ENCODE measurements around the gene IGFBP1.
"Not testable (repeated sequence)": the region's sequence is repeated elsewhere in the genome, so short reads cannot be mapped to it uniquely, and the experiment has no call there.

The IGFBP1 gene

DNA sequence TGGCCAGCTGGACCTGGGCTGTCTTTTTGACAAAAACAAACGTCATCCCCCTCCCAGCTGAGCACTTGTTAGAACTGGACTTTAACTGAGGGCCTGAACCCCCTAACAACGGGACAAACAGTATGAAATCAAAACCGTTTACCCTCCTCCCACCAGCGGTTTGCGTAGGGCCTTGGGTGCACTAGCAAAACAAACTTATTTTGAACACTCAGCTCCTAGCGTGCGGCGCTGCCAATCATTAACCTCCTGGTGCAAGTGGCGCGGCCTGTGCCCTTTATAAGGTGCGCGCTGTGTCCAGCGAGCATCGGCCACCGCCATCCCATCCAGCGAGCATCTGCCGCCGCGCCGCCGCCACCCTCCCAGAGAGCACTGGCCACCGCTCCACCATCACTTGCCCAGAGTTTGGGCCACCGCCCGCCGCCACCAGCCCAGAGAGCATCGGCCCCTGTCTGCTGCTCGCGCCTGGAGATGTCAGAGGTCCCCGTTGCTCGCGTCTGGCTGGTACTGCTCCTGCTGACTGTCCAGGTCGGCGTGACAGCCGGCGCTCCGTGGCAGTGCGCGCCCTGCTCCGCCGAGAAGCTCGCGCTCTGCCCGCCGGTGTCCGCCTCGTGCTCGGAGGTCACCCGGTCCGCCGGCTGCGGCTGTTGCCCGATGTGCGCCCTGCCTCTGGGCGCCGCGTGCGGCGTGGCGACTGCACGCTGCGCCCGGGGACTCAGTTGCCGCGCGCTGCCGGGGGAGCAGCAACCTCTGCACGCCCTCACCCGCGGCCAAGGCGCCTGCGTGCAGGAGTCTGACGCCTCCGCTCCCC, at the start of gene IGFBP1:
IGFBP1 (plus strand) TSS at position 304 of the 808 bp plus-strand sequence; CDS start at position 469, 165 bp downstream.
- no peak for DNase-seq

DNA sequence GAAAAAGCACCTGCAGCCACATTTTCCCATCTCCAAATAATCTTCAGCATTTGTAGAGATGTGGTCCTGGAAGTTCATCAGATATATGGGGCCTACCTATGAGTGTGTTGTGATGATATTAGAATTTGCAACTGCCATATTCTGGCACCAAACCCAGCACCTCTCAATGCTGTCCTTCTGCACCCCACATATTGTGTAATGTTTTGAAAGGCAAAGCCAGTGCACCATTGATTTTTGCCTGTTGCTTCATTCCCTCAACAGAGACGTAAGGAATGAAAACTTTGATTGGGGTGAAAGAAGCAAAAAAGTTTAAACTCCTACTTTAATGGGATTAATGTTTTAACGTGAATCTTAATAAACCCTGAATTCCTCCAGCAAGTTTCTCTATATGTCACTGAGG, 49.4 kb upstream of the IGFBP1 start:
- not testable (repeated sequence) for DNase-seq

GRCh38 chr7:45841926-45842717, 46.2 kb upstream of the IGFBP1 start:
- DNase-seq = not testable (repeated sequence)

- not testable (repeated sequence) for DNase-seq
Measured at GRCh38 chr7:45846536-45846935, 41.8 kb upstream of the IGFBP1 start.

DNA sequence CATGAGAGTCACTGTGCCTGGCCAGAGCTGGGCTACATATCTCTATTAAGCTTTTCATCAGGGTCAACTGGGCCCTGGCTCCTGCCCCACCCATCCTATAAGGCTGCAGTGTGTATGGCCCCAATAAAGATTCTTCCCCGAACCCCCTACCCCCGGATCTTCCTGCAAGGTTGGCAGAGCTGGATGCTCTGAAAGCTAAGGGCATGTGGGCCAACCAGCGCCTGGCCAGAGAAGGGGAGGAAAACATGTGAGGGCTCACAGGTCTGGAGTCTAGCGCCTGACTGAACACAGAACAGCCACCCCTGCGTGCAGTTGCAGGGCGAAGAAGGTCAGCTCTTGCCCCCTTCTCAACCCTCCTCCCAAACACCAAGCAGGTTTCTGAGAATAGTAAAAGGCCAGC, 39.6 kb upstream of the IGFBP1 start:
- DNase-seq = not testable (repeated sequence)

- not testable (repeated sequence) for DNase-seq
Measured at GRCh38 chr7:45852984-45853383, 35.3 kb upstream of the IGFBP1 start.

GRCh38 chr7:45853491-45853890, 34.8 kb upstream of the IGFBP1 start:
- DNase-seq = not testable (repeated sequence)

DNA sequence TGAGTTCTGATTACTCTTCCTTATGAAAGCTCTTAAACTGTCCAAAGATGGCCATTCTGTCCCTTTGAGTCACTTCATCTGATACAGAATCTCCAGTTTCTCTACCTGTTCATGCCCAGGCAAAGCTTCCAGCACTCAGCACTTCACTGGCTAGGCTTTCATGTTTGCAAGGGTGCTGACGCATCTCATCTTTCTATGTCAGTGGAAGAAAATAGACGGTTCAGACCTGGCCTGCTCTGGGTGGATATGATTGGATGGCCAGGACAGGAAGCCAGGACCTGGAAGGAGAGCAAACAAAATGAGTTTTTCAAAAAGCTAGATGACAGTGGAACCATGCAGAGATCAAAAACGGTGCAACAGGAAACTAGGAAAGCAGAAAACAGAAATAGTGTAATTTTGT, 32.6 kb upstream of the IGFBP1 start:
- DNase-seq = not testable (repeated sequence)

DNA sequence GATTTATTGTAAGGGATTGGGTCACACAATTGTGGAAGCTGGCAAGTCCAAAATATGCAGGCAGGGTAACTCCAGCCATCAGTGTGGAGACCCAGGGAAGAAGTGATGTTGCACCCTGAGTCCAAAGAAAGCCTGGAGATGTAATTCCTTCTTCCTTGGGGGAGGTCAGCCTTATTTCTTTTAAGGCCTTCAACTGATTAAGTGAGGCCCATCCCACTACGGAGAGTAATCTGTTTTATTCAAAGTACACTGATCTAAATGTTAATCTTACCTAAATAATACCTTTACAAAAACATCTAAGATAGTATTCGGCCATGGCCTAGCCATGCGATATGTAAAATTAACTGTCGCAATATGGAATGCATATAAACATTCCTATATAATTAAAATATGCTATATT, 31.4 kb upstream of the IGFBP1 start:
- DNase-seq = not testable (repeated sequence)

DNA sequence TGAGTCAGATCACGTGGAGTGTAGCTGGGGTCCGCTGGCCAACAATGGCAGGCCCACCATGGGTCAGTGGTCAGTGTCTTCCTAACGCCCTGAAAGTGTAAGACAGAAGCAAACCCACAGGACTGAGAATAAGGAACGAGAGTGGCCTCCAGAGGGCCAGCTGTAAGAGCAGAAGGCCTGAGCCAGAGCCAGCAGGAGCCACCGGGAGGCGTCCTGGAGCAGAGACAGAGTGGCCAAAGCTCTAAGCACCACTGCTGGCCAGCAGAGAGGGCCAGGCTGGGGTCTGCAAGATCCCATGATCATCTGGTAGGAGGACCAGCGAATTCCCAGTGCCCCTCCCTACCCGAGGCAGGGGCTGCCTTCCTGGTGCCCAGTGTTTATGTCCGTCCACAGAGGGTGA, 24.6 kb upstream of the IGFBP1 start:
- no peak for DNase-seq

GRCh38 chr7:45865594-45866410, 22.5 kb upstream of the IGFBP1 start:
- no peak for DNase-seq

DNA sequence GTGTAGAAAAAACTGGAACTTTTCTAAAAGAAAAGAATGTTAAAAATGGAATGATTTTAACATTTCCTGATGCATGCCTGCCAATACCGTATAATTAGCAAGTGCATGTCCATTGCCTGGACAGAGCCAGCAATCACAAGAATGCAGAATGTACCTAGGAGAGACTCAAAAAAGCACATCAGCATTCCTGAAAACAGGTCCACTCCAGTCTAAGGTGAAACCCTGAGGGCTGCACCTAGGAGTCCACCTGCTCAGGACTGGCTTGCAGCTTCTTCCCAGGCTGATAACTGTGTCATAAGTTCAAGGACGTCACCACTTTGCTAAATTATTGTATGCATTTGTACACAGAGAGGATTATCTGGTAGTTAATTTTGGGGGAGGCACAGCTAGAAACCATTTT, 20.8 kb upstream of the IGFBP1 start:
- DNase-seq = no peak

DNA sequence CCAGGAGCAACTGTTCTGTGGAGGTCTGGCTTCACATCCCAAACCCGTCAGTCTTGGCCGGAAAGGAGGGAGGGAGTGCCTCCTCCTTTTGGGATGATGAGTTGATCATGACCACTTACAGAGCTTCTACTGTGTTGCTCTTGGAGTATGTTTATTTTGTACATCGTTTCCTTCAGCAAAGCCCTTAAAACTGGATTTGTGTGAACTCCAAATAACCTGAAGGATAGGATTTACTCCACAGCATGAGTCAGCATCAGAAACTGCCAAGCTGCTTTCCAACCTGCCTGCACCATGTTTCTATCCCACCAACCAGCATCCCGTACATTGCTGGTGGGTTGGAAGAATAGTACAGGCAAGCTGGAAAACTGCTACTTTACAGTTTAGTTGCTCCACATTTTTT, 18.9 kb upstream of the IGFBP1 start:
- DNase-seq = no peak

DNA sequence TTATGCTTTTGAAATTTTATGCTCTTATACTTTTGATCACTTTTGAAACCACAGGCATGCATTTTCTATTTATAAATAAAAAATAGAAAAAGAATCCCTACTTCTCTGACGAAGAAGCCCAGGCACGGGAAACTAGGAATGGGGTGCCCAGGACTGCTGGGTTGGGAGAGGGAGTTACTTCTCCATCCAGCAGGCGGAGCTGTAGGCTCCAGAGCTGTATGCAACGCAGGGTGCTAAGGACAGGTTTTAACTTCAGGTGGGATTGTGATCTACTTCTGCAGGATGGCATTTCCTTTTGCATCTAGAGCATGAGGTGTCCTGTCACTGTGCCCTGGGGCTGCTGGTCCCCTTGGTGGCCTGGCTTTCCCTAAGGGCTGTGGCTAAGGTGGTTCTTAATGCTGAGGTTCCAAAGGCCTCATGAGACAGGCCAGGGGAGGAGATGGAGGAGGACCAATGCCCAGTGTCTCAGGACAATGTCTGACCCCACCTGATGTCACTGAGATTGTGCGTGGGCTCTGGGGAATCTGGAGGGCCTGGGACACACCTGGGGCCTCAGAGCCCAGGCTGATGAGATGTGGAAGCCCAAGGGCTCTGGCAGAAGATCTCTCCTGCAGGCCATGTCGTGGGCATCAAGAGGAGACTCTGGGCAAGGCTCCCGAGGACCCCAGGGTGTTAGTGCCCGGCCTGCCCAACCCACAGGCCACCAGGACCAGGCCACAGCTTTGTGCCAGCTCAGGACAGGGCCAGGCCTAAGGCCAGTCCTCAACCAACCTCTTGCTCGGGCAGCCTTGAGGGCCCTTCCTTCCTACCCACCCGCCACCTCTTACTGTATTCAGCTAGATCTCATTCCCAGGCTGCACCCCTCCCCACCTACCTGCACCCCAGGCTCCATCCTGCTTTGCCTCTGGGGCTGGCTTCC, 15.9 kb upstream of the IGFBP1 start:
- DNase-seq = no peak

- DNase-seq = no peak
Measured at GRCh38 chr7:45873035-45873354, 15.3 kb upstream of the IGFBP1 start, which contains the start of gene CCDC201. Gene CCDC201, minus strand, starts transcription at chr7:45873082. Its CDS starts 75 bp downstream, at chr7:45873007.

DNA sequence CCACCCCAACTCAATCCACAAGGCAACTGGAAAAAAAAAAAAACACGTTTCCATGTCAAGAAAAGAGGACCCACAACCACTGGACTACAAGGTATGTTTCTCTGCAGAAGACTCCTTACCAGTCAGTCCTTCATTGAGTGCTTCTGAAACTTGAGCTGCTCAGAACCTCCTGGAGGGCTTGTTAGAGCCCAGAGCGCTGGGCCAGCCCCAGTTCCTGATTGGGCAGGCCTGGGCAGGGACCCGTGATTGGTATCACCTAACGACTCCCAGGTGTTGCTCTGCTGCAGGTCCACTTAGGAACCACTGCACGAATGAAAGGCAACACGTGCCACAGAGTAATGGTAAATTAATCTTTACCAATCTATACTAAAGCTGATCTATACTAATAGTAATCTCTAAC, 14.9 kb upstream of the IGFBP1 start:
- DNase-seq = no peak

DNA sequence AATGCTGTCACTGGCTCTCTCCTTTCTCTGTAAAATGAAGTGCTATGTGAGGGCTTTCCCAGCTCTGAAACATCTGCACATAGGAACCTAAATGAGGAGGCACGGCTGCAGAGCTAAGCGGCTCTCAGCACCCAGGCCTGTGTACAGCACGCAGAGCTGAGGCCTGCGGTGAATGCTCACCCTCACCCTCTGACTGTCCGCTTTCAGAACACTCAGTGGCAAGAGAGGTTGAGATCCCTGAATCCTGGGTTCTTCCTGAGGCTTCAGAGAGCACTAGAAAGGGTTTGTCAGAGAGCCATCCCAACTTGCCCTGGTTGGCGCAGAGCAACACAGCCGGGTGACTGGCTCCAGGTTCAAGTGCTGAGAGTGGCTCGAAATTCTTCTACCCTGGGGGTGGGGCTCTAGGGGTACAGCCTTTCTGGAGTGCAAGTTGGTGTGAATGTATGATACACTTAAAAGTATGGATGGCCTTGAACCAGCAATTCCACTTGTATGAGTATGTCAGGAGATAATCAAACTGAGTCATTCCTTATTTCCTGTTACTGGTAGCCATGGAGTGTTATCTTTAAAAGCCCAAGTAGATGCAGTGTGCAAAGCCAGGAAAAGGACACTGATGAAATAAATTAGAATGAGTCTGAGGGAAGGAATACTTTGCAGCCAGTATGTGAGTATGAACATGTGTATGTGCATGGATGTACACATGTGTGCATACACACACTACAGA, 13.7 kb upstream of the IGFBP1 start:
- DNase-seq = no peak

- DNase-seq = no peak
Measured at GRCh38 chr7:45876519-45876918, 11.8 kb upstream of the IGFBP1 start.

GRCh38 chr7:45878457-45879144, 9.7 kb upstream of the IGFBP1 start:
- DNase-seq = no peak

DNA sequence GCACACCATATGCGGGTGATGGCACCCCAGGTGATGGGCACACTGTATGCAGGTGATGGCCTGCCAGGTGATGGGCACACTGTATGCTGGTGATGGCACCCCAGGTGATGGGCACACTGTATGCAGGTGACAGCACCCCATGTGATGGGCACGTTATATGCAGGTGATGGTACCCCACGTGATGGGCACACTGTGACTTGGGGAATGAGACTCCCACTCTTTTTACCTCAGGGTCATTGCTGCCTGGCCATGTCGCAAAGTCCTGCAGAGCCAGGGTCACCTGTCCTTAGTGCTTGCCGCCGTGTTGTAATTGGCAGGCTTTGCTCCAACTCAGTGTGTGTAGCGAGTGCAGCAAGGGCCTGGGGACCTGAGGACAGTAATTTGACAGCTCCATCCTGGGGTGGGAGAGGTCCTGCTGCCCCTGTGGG, 7.8 kb upstream of the IGFBP1 start:
- DNase-seq = no peak
